Globus pallidus (tissue), 1 donor: Measurements from ENCODE around the gene KIFC1.

Experiments used
- DNase-seq: peaks from one replicate; pipeline ENCODE4 v3.0.0-alpha.2; 2015; ENCODE audit warnings: low spot score

The KIFC1 gene

GRCh38 chr6:33443025-33443424, 51.4 kb downstream of the KIFC1 start:
- no peak for DNase-seq

- no peak for DNase-seq
Measured at GRCh38 chr6:33443619-33444504, 52.2 kb downstream of the KIFC1 start.

- DNase-seq: no peak
Measured at GRCh38 chr6:33445119-33445603, 53.5 kb downstream of the KIFC1 start.

- DNase-seq: no peak
Measured at GRCh38 chr6:33446356-33446755, 54.7 kb downstream of the KIFC1 start.

GRCh38 chr6:33450434-33450833, 58.8 kb downstream of the KIFC1 start:
- DNase-seq: no peak

GRCh38 chr6:33451606-33452005, 60.0 kb downstream of the KIFC1 start:
- no peak for DNase-seq

- no peak for DNase-seq
Measured at GRCh38 chr6:33452496-33452895, 60.9 kb downstream of the KIFC1 start.

GRCh38 chr6:33453393-33454008, 61.9 kb downstream of the KIFC1 start:
- no peak for DNase-seq

- DNase-seq: peak; percentile 95
Measured at GRCh38 chr6:33454009-33454946, 62.7 kb downstream of the KIFC1 start, which contains the start of gene ZBTB9. Gene ZBTB9 (plus strand): TSS chr6:33454576. CDS start chr6:33455101, 525 bp downstream.

GRCh38 chr6:33455051-33455450, 63.4 kb downstream of the KIFC1 start:
- no peak for DNase-seq

- DNase-seq: no peak
Measured at GRCh38 chr6:33456156-33456555, 64.5 kb downstream of the KIFC1 start.

GRCh38 chr6:33458676-33459075, 67.1 kb downstream of the KIFC1 start:
- DNase-seq: no peak

GRCh38 chr6:33459226-33459625, 67.6 kb downstream of the KIFC1 start:
- DNase-seq: no peak
